Panc1 (cell line): ENCODE results near the gene HES1. TPM values are rescaled to one million over a fixed set of nuclear protein-coding genes. Genes with fewer than 3 reads are reported as not detected.

Experiments
- ATAC-seq: fragments of 200-7000 bp; cut with Tn5 transposase; 2 replicates; pipeline ENCODE4 v1.9.1; 2020; ENCODE audit warnings: mild to moderate bottlenecking, moderate library complexity
- BruUV-seq: library from RNA; stranded (reverse); fragments of 400-500 nt; replicated peaks from 2 replicates; lab custom pipeline; 2021; lab: Mats Ljungman, UMichigan
- CTCF ChIA-PET: fragments of 300-600 bp; sonication (Branson Sonifier 250); formaldehyde crosslinking; loops from one replicate; lab custom pipeline; 2022; ENCODE audit warnings: antibody characterized with exemption; lab: Charles Lee
- POLR2A ChIA-PET: fragments of 300-600 bp; sonication (Branson Sonifier 250); formaldehyde crosslinking; loops from one replicate; lab custom pipeline; 2022; ENCODE audit warnings: antibody characterized with exemption; lab: Charles Lee
- DNase-seq: peaks from one replicate; pipeline ENCODE4 v3.0.0-alpha.2; 2010; ENCODE audit warnings: low read depth, low spot score
- H3K27ac ChIP-seq: 2 replicates; pipeline ENCODE4 v1.5.1; 2011; ENCODE audit warnings: mild to moderate bottlenecking, low read length, inconsistent platforms
- H3K27me3 ChIP-seq: fragments of 200-500 bp; sonication (Bioruptor generic); 2 replicates; pipeline ENCODE4 v1.6.0; 2014; ENCODE audit warnings: low read length, inconsistent platforms; ENCODE audit not compliant: control insufficient read depth, insufficient read depth
- H3K36me3 ChIP-seq: fragments of 200-500 bp; sonication (Bioruptor generic); 2 replicates; pipeline ENCODE4 v1.5.1; 2014; ENCODE audit warnings: inconsistent platforms, mild to moderate bottlenecking, low read length, moderate library complexity; ENCODE audit not compliant: control insufficient read depth, insufficient read depth
- H3K4me1 ChIP-seq: 2 replicates; pipeline ENCODE4 v1.5.1; 2011; ENCODE audit warnings: inconsistent platforms, mild to moderate bottlenecking, low read length, moderate library complexity; ENCODE audit not compliant: control insufficient read depth, insufficient read depth
- H3K4me3 ChIP-seq, 2 experiments: 2 replicates each; pipeline ENCODE4 v1.5.1; 2011 to 2012; ENCODE audit warnings: low read depth in 2 of 2, low read length in 2 of 2, mild to moderate bottlenecking in 2 of 2, inconsistent platforms in 1 of 2, moderate library complexity in 1 of 2
- H3K9me3 ChIP-seq: fragments of 200-500 bp; sonication (Bioruptor generic); 2 replicates; pipeline ENCODE4 v1.5.1; 2014; ENCODE audit warnings: low read depth, mild to moderate bottlenecking, inconsistent platforms, low read length, moderate library complexity; ENCODE audit not compliant: control insufficient read depth, insufficient read depth
- POLR2AphosphoS5 ChIP-seq: IDR thresholded peaks from 2 replicates; pipeline ENCODE4 v1.6.1; 2012; ENCODE audit warnings: mild to moderate bottlenecking, low read depth, low read length, moderate library complexity
- SIN3A ChIP-seq: IDR thresholded peaks from 2 replicates; pipeline ENCODE4 v1.6.1; 2012; ENCODE audit warnings: low read depth, mild to moderate bottlenecking, low read length, moderate library complexity, borderline replicate concordance; ENCODE audit not compliant: insufficient read depth
- TCF7L2 ChIP-seq: IDR thresholded peaks from 2 replicates; pipeline ENCODE4 v1.6.1; 2011; ENCODE audit warnings: mild to moderate bottlenecking, low read depth, low read length, inconsistent platforms
- in situ Hi-C: cut with HindIII; loops from 2 replicates; pipeline ENCODE4 v1.10.0; 2016; ENCODE audit warnings: low sequenced_read_pairs, low pct_unique_long_range_greater_than_20kb
- intact Hi-C: fragments of 100-400 bp; cut with micrococcal nuclease; formaldehyde crosslinking; loops from one replicate; pipeline ENCODE4 v1.10.0; 2022; ENCODE audit not compliant: unreplicated experiment
- total RNA-seq: library from RNA; stranded (reverse); gene quantifications from one replicate; pipeline ENCODE4 v1.2.1, GENCODE V29; 2021; ENCODE audit not compliant: unreplicated experiment
- TF ChIP-seq, protein P1 (sequence below), 2 experiments: IDR thresholded peaks; 2 replicates each; pipeline ENCODE4 v1.6.1; 2011 to 2012; ENCODE audit warnings: low read depth in 2 of 2, control low read depth in 1 of 2, low read length in 1 of 2, mild to moderate bottlenecking in 1 of 2, moderate library complexity in 1 of 2; ENCODE audit not compliant: insufficient read depth in 1 of 2
- TF ChIP-seq, protein P2 (sequence below): fragments of 450-650 bp; IDR thresholded peaks from 2 replicates; pipeline ENCODE4 v1.5.1; 2017; ENCODE audit warnings: mild to moderate bottlenecking

Gene HES1
- total RNA-seq, 1 experiment from 2014 or later: 28.5 TPM

DNA sequence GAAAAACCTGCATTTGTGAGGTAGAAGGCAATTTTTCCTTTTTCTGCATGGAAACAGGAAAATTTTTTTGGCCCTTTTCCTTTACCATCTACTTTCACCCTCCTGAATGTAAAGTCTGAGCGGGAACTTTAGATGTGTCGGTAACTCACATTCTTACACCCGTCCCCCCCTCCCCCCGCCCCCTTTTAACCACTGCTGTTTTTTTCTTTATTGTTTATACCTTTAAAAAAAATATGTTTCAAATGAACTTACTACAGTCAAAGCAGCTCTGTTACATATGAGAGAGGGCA lies 487 bp upstream of the HES1 start:
- H3K27ac ChIP-seq: peak overlapping the region; percentile 96
- no peaks in the 10 kb centered on the region for H3K9me3 ChIP-seq
- ATAC-seq: no peak
- in situ Hi-C loops (no loop called here), intact Hi-C loops (loop anchor here (2.0 to 10.0 kb wide), 3 partner anchors 133 to 468 kb away; no protein-coding TSS in a partner anchor)
- POLR2A ChIA-PET: interaction anchor here (0.6 to 1.1 kb wide), 6 partner anchors 60 to 383 kb away, joined by 3 to 9 read pairs (median 4); no protein-coding TSS in a partner anchor
- BruUV-seq: no TSS peak
- CTCF ChIA-PET: interaction anchor here (0.6 kb wide), 1 partner anchor 351 kb away, joined by 11 read pairs; no protein-coding TSS in a partner anchor
- peaks cover 2% of the 10 kb centered on the region for H3K36me3 ChIP-seq
- H3K27me3 ChIP-seq: no peaks in the 10 kb centered on the region
- DNase-seq: no peak
- H3K4me3 ChIP-seq: peak overlapping the region; percentile 90 to 96
- H3K4me1 ChIP-seq: peaks cover 58% of the 10 kb centered on the region
- TF ChIP-seq SIN3A: no peak
- TF ChIP-seq TCF7L2: no peak
- TF ChIP-seq, protein P1, sequence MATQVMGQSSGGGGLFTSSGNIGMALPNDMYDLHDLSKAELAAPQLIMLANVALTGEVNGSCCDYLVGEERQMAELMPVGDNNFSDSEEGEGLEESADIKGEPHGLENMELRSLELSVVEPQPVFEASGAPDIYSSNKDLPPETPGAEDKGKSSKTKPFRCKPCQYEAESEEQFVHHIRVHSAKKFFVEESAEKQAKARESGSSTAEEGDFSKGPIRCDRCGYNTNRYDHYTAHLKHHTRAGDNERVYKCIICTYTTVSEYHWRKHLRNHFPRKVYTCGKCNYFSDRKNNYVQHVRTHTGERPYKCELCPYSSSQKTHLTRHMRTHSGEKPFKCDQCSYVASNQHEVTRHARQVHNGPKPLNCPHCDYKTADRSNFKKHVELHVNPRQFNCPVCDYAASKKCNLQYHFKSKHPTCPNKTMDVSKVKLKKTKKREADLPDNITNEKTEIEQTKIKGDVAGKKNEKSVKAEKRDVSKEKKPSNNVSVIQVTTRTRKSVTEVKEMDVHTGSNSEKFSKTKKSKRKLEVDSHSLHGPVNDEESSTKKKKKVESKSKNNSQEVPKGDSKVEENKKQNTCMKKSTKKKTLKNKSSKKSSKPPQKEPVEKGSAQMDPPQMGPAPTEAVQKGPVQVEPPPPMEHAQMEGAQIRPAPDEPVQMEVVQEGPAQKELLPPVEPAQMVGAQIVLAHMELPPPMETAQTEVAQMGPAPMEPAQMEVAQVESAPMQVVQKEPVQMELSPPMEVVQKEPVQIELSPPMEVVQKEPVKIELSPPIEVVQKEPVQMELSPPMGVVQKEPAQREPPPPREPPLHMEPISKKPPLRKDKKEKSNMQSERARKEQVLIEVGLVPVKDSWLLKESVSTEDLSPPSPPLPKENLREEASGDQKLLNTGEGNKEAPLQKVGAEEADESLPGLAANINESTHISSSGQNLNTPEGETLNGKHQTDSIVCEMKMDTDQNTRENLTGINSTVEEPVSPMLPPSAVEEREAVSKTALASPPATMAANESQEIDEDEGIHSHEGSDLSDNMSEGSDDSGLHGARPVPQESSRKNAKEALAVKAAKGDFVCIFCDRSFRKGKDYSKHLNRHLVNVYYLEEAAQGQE (IDR thresholded peaks at IDR 0.05; ENCODE audit: insufficient read depth in 1 of 2, low read depth in 2 of 2, low read length in 1 of 2): no peak
- TF ChIP-seq POLR2AphosphoS5: no peak
- TF ChIP-seq, protein P2, sequence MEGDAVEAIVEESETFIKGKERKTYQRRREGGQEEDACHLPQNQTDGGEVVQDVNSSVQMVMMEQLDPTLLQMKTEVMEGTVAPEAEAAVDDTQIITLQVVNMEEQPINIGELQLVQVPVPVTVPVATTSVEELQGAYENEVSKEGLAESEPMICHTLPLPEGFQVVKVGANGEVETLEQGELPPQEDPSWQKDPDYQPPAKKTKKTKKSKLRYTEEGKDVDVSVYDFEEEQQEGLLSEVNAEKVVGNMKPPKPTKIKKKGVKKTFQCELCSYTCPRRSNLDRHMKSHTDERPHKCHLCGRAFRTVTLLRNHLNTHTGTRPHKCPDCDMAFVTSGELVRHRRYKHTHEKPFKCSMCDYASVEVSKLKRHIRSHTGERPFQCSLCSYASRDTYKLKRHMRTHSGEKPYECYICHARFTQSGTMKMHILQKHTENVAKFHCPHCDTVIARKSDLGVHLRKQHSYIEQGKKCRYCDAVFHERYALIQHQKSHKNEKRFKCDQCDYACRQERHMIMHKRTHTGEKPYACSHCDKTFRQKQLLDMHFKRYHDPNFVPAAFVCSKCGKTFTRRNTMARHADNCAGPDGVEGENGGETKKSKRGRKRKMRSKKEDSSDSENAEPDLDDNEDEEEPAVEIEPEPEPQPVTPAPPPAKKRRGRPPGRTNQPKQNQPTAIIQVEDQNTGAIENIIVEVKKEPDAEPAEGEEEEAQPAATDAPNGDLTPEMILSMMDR: no peak

DNA sequence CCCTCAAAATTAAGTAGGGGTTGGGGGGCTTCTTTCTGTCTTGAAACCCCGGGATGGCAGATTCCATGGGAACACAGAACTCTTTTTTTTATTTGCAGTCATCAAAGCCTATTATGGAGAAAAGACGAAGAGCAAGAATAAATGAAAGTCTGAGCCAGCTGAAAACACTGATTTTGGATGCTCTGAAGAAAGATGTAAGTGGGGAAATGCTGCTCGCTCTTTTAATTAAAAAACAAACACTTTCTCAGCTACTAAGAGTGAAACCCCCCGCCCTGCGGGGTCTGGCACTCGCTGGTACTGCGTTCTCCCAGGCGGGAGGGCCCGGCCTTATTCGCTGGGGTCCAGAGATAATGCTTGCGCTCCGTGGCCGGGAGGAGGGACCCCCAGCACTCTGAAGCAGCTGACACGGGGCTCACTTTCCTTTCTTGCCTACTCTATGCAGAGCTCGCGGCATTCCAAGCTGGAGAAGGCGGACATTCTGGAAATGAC lies 615 bp downstream of the HES1 start:
- Histone ChIP-seq H3K9me3 (no peaks in the 10 kb centered on the region), H3K4me3 (peak overlapping the region; percentile 90 to 96), H3K27me3 (no peaks in the 10 kb centered on the region), H3K27ac (peak overlapping the region; percentile 96), H3K4me1 (peaks cover 50% of the 10 kb centered on the region), H3K36me3 (peaks cover 2% of the 10 kb centered on the region)
- ChIA-PET CTCF (interaction anchor here (1.4 kb wide), 1 partner anchor 179 kb away, joined by 8 read pairs; no protein-coding TSS in a partner anchor), POLR2A (interaction anchor here (0.5 to 0.7 kb wide), 5 partner anchors 98 to 448 kb away, joined by 3 to 13 read pairs (median 4); no protein-coding TSS in a partner anchor)
- ATAC-seq: no peak
- in situ Hi-C loops (no loop called here), intact Hi-C loops (loop anchor here (1.0 to 10.0 kb wide), 3 partner anchors 162 to 469 kb away; no protein-coding TSS in a partner anchor)
- TF ChIP-seq, protein P2: no peak
- no peak; the same call in 1 of the 2 replicates for TF ChIP-seq SIN3A
- no peak; the same call in 1 of the 2 replicates for TF ChIP-seq TCF7L2
- no peak for TF ChIP-seq POLR2AphosphoS5
- TF ChIP-seq, protein P1 (IDR thresholded peaks at IDR 0.05; ENCODE audit: insufficient read depth in 1 of 2, low read depth in 2 of 2, low read length in 1 of 2): no peak
- BruUV-seq: TSS peak; percentile 98
- DNase-seq: no peak
